T-helper 1 cell treated with Interleukin-12 subunit alpha and Interleukin-12 subunit beta and Interleukin-4 antibody, amounts not matched to agents 30 μg/mL and 1 μg/mL, for 36 hours (primary cell): ENCODE data around the gene CD47.

Experiments
- H3K27ac Mint-ChIP-seq: one replicate; pipeline ENCODE4 v1.8.0; 2021; ENCODE audit warnings: mild to moderate bottlenecking, mixed read lengths
- H3K27me3 Mint-ChIP-seq: one replicate; pipeline ENCODE4 v1.8.0; 2021; ENCODE audit warnings: low read depth, mixed read lengths
- H3K36me3 Mint-ChIP-seq: one replicate; pipeline ENCODE4 v1.8.0; 2021; ENCODE audit warnings: low read depth, mixed read lengths
- H3K4me1 Mint-ChIP-seq: one replicate; pipeline ENCODE4 v1.8.0; 2021; ENCODE audit warnings: low read depth, mixed read lengths
- H3K4me3 Mint-ChIP-seq: one replicate; pipeline ENCODE4 v1.8.0; 2021; ENCODE audit warnings: mild to moderate bottlenecking, moderate library complexity, mixed read lengths
- H3K9me3 Mint-ChIP-seq: one replicate; pipeline ENCODE4 v1.8.0; 2021; ENCODE audit warnings: mixed read lengths

Gene CD47

GRCh38 chr3:108090049-108090700 lies 656 bp downstream of the CD47 start:
- Mint-ChIP-seq H3K4me3 (peak overlapping the region; percentile 99), H3K9me3 (peaks cover 4% of the 10 kb centered on the region)

DNA sequence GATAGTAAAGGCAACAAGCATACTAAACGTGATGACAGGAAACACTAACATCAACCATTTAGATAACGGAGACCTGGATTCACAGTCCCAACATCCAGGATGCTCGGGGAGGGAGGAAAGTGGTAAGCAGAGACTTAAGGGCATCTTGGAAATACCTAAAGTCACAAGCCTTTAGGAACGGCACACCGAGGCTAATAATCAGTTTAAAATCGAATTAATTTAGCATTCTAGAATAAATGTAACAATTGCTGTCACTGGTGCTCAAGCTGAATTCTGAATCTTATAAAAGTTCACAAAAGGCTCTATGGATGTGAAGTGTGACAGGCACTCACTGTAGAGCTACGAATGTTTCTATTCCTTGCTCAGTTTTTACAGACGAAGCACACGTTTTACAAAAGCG lies 1.3 kb downstream of the CD47 start:
- peaks cover 10% of the 10 kb centered on the region for H3K36me3 Mint-ChIP-seq
- H3K9me3 Mint-ChIP-seq: peaks cover 4% of the 10 kb centered on the region
- H3K4me3 Mint-ChIP-seq: peak overlapping the region; percentile 99
- peak overlapping the region; percentile 99 for H3K27ac Mint-ChIP-seq
- peaks cover 15% of the 10 kb centered on the region for H3K27me3 Mint-ChIP-seq
- peaks cover 19% of the 10 kb centered on the region for H3K4me1 Mint-ChIP-seq

More at GRCh38 chr3:108090049-108090700, 656 bp downstream of the CD47 start:
- peak overlapping the region; percentile 99 for H3K27ac Mint-ChIP-seq
- H3K4me1 Mint-ChIP-seq: peaks cover 19% of the 10 kb centered on the region
- H3K27me3 Mint-ChIP-seq: peaks cover 15% of the 10 kb centered on the region
- peaks cover 10% of the 10 kb centered on the region for H3K36me3 Mint-ChIP-seq

GRCh38 chr3:108088697-108089096 lies 2.1 kb downstream of the CD47 start:
- peak overlapping the region; percentile 69 for H3K4me3 Mint-ChIP-seq
- peaks cover 4% of the 10 kb centered on the region for H3K9me3 Mint-ChIP-seq
- peak overlapping the region; percentile 56 for H3K27ac Mint-ChIP-seq
- H3K4me1 Mint-ChIP-seq: peaks cover 19% of the 10 kb centered on the region
- H3K36me3 Mint-ChIP-seq: peaks cover 10% of the 10 kb centered on the region
- peaks cover 15% of the 10 kb centered on the region for H3K27me3 Mint-ChIP-seq

GRCh38 chr3:108088146-108088545 lies 2.7 kb downstream of the CD47 start:
- Mint-ChIP-seq H3K27me3 (peaks cover 15% of the 10 kb centered on the region), H3K36me3 (peaks cover 10% of the 10 kb centered on the region), H3K9me3 (peaks cover 4% of the 10 kb centered on the region), H3K4me3 (peak overlapping the region; percentile 59), H3K4me1 (peaks cover 14% of the 10 kb centered on the region), H3K27ac (no peak overlapping the region)

DNA sequence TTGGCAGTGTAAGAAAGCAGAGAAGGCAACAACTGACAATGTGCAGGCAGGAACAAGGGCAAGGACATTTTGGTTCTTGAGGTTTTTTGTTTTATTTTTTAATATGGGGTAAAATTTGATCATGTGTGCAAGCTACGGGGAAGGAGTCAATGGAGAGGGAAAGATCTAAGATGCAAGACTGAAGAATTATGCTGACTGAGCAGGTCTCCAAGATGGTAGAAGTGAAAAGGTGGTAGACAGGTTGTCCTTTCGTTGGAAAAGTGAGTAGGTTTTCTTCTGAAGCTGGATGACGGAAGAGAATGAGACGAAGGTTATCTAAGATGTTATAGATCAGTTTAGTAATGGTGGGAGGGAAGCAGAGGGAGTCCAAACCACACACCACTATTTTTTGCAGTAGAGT lies 4.2 kb downstream of the CD47 start:
- no peak overlapping the region for H3K27ac Mint-ChIP-seq
- H3K36me3 Mint-ChIP-seq: peaks cover 8% of the 10 kb centered on the region
- H3K9me3 Mint-ChIP-seq: peaks cover 2% of the 10 kb centered on the region
- no peak overlapping the region for H3K4me3 Mint-ChIP-seq
- H3K27me3 Mint-ChIP-seq: peaks cover 1% of the 10 kb centered on the region
- peaks cover 9% of the 10 kb centered on the region for H3K4me1 Mint-ChIP-seq

- peaks cover 6% of the 10 kb centered on the region for H3K36me3 Mint-ChIP-seq
- no peaks in the 10 kb centered on the region for H3K9me3 Mint-ChIP-seq
- H3K4me3 Mint-ChIP-seq: no peak overlapping the region
- H3K27me3 Mint-ChIP-seq: no peaks in the 10 kb centered on the region
- no peak overlapping the region for H3K27ac Mint-ChIP-seq
- H3K4me1 Mint-ChIP-seq: peaks cover 14% of the 10 kb centered on the region
Measured at GRCh38 chr3:108085810-108086350, 5.0 kb downstream of the CD47 start.

- H3K27ac Mint-ChIP-seq: no peak overlapping the region
- H3K4me3 Mint-ChIP-seq: no peak overlapping the region
- peaks cover 16% of the 10 kb centered on the region for H3K4me1 Mint-ChIP-seq
- H3K9me3 Mint-ChIP-seq: no peaks in the 10 kb centered on the region
- H3K27me3 Mint-ChIP-seq: no peaks in the 10 kb centered on the region
- peaks cover 5% of the 10 kb centered on the region for H3K36me3 Mint-ChIP-seq
Measured at GRCh38 chr3:108085370-108085769, 5.5 kb downstream of the CD47 start.

GRCh38 chr3:108079877-108080276 lies 11.0 kb downstream of the CD47 start:
- H3K27ac Mint-ChIP-seq: no peak overlapping the region
- H3K9me3 Mint-ChIP-seq: no peaks in the 10 kb centered on the region
- no peaks in the 10 kb centered on the region for H3K27me3 Mint-ChIP-seq
- H3K4me3 Mint-ChIP-seq: no peak overlapping the region
- H3K4me1 Mint-ChIP-seq: peaks cover 41% of the 10 kb centered on the region
- H3K36me3 Mint-ChIP-seq: peaks cover 26% of the 10 kb centered on the region

DNA sequence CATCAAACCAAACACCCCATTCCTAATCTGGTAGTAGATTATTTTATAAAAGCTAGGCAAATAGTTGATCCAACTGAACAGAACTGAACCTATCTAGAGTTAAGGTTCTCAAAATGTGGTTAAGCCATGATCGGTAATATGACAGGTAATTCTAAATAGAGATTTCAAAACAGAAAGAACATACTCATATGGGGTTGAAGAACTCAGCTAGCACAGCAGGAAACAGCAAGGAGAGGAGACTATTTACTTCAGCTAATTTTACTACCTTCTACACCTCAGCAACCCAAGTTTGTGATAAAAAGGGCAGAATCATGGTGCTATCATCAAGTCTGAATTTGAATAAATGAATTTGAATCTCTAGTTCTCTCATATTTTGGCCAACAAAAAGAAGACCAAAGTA lies 11.8 kb downstream of the CD47 start:
- H3K4me1 Mint-ChIP-seq: peaks cover 41% of the 10 kb centered on the region
- H3K4me3 Mint-ChIP-seq: no peak overlapping the region
- peaks cover 26% of the 10 kb centered on the region for H3K36me3 Mint-ChIP-seq
- no peaks in the 10 kb centered on the region for H3K9me3 Mint-ChIP-seq
- no peak overlapping the region for H3K27ac Mint-ChIP-seq
- no peaks in the 10 kb centered on the region for H3K27me3 Mint-ChIP-seq

DNA sequence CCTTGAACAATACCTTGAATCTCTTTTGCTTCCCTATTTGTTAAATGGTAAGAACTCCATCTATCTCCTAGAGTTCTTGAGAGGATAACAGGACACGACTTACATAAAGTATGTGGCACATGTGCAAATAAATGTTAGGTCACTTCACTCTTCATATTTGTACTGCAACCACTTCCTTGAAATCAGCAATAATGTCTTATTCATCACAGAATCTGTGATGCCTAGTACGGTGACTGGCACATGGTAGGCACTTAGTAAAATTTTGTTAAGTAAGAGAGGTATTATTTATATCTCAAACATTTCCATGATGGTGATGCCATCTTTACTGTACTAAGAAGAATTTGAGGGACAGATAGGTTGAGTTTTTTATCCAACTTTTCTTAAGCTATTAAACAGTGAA lies 14.3 kb downstream of the CD47 start:
- Mint-ChIP-seq H3K9me3 (no peaks in the 10 kb centered on the region), H3K4me3 (no peak overlapping the region), H3K36me3 (peaks cover 39% of the 10 kb centered on the region), H3K27me3 (no peaks in the 10 kb centered on the region), H3K27ac (no peak overlapping the region), H3K4me1 (peaks cover 42% of the 10 kb centered on the region)

DNA sequence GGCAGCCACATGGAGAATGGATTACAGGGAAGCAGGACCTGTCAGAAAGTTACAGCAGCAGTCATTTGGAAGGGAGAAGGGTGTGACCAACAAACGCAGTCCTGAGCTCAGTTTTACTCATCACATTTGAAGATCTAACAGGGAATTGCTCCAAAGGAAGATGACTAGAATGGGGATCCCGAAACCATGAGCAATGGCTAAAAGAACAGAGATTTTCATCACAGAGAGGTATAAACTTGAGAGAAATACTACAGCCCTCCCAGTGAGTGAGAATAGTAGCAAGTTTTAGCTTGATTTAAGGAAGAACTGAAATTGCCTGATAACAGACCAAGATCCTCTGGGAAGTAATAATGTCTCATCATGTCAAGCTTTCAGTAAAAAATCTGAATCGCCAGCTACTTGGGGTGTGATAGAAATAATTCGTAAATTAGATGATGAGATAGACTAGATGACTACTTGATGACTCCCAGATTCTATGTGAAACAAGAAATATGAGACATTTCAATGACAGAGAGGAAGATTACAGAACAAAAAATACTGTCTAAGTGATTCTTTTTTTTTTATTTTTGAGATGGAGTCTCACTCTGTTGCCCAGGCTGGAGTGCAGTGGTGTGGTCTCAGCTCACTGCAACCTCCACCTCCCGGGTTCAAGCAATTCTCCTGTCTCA lies 16.9 kb downstream of the CD47 start:
- Mint-ChIP-seq H3K9me3 (no peaks in the 10 kb centered on the region), H3K36me3 (peaks cover 43% of the 10 kb centered on the region), H3K4me3 (no peak overlapping the region), H3K27me3 (no peaks in the 10 kb centered on the region), H3K27ac (no peak overlapping the region), H3K4me1 (peaks cover 42% of the 10 kb centered on the region)

DNA sequence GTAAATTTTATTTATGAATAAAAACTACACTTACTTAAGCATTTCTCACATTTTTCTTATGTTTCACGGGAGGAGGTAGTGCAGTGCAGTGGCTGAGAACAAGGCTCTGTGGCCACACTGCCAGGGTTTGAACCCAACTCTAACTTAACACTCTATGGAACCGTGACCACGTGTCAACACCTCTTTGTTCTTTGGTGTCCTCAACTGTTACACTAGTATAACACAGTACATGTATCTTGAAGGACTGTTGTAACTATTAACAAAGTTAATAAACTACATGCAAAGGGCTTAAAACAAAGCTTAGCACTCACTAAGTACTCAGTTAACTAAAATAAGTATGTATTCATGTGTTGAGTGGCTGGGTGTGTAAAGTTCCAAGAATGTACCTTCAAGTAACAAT lies 19.5 kb downstream of the CD47 start:
- Mint-ChIP-seq H3K4me1 (peaks cover 47% of the 10 kb centered on the region), H3K9me3 (no peaks in the 10 kb centered on the region), H3K36me3 (peaks cover 47% of the 10 kb centered on the region), H3K4me3 (no peak overlapping the region), H3K27ac (no peak overlapping the region), H3K27me3 (no peaks in the 10 kb centered on the region)

GRCh38 chr3:108070356-108070755 lies 20.5 kb downstream of the CD47 start:
- Mint-ChIP-seq H3K27me3 (no peaks in the 10 kb centered on the region), H3K36me3 (peaks cover 54% of the 10 kb centered on the region), H3K27ac (no peak overlapping the region)

GRCh38 chr3:108067768-108068167 lies 23.1 kb downstream of the CD47 start:
- Mint-ChIP-seq H3K9me3 (no peaks in the 10 kb centered on the region), H3K4me1 (peaks cover 53% of the 10 kb centered on the region), H3K4me3 (no peak overlapping the region), H3K27me3 (no peaks in the 10 kb centered on the region), H3K36me3 (peaks cover 59% of the 10 kb centered on the region), H3K27ac (no peak overlapping the region)

More at GRCh38 chr3:108070356-108070755, 20.5 kb downstream of the CD47 start:
- Mint-ChIP-seq H3K9me3 (no peaks in the 10 kb centered on the region), H3K4me3 (no peak overlapping the region), H3K4me1 (peaks cover 52% of the 10 kb centered on the region)

- Mint-ChIP-seq H3K4me1 (peaks cover 38% of the 10 kb centered on the region), H3K9me3 (no peaks in the 10 kb centered on the region), H3K27me3 (no peaks in the 10 kb centered on the region), H3K36me3 (peaks cover 63% of the 10 kb centered on the region), H3K27ac (no peak overlapping the region), H3K4me3 (no peak overlapping the region)
Measured at GRCh38 chr3:108065096-108065495, 25.7 kb downstream of the CD47 start.
